HEK293 (cell line): ENCODE results near the gene CAPN7.

ENCODE experiments used
- CTCF ChIA-PET: fragments of 350-600 bp; formaldehyde crosslinking; extraction: SDS; loops from one replicate; lab custom pipeline; 2021; ENCODE audit warnings: antibody characterized with exemption; lab: Yijun Ruan, JAX
- POLR2A ChIA-PET: fragments of 300-600 bp; formaldehyde crosslinking; extraction: SDS; loops from one replicate; lab custom pipeline; 2020; ENCODE audit warnings: antibody characterized with exemption, inconsistent platforms; lab: Yijun Ruan, JAX
- H3K27ac ChIP-seq: fragments of 200-500 bp; sonication (Bioruptor generic); 2 replicates; pipeline ENCODE4 v1.5.1; 2014; ENCODE audit warnings: low read depth, low read length, control low read depth, inconsistent platforms; ENCODE audit errors: extremely low read depth
- H3K36me3 ChIP-seq, 2 experiments: fragments of 200-500 bp in 1 of 2; sonication (Bioruptor generic) in 1 of 2; 1 replicate in 1 of 2; 2 replicates in 1 of 2; pipeline ENCODE4 v1.5.1; 2014 to 2017; ENCODE audit warnings: inconsistent platforms in 2 of 2, low read length in 2 of 2; ENCODE audit not compliant: control insufficient read depth in 2 of 2, insufficient read depth in 1 of 2
- H3K4me1 ChIP-seq: fragments of 200-500 bp; sonication (Bioruptor generic); 2 replicates; pipeline ENCODE4 v1.5.1; 2014; ENCODE audit warnings: mild to moderate bottlenecking, low read length, inconsistent platforms; ENCODE audit not compliant: control insufficient read depth, insufficient read depth
- H3K4me3 ChIP-seq: 2 replicates; pipeline ENCODE4 v1.5.1; 2011; ENCODE audit warnings: low read depth, mild to moderate bottlenecking, control low read depth, low read length, moderate library complexity
- H3K9me3 ChIP-seq: fragments of 200-500 bp; sonication (Bioruptor generic); 2 replicates; pipeline ENCODE4 v1.5.1; 2014; ENCODE audit warnings: low read depth, low read length, inconsistent platforms; ENCODE audit not compliant: control insufficient read depth, insufficient read depth
- CTCF ChIP-seq: fragments of 450-650 bp; formaldehyde crosslinking; IDR thresholded peaks from 2 replicates; pipeline ENCODE4 v1.5.1; 2016; ENCODE audit warnings: missing biosample characterization, missing genetic modification characterization
- IKZF3 ChIP-seq: fragments of 450-650 bp; IDR thresholded peaks from 2 replicates; pipeline ENCODE4 v1.5.0; 2018; ENCODE audit warnings: missing biosample characterization, mild to moderate bottlenecking, missing genetic modification characterization, moderate library complexity
- KLF17 ChIP-seq: fragments of 450-650 bp; formaldehyde crosslinking; IDR thresholded peaks from 2 replicates; pipeline ENCODE4 v1.5.1; 2016; ENCODE audit warnings: missing biosample characterization, missing genetic modification characterization
- KLF9 ChIP-seq: fragments of 450-650 bp; formaldehyde crosslinking; IDR thresholded peaks from 2 replicates; pipeline ENCODE4 v1.5.1; 2016; ENCODE audit warnings: missing biosample characterization, missing genetic modification characterization, low read depth
- REPIN1 ChIP-seq: fragments of 450-650 bp; formaldehyde crosslinking; IDR thresholded peaks from 2 replicates; pipeline ENCODE4 v1.5.1; 2017; ENCODE audit warnings: missing biosample characterization, missing genetic modification characterization, low read depth
- SP2 ChIP-seq: fragments of 450-650 bp; formaldehyde crosslinking; IDR thresholded peaks from 2 replicates; pipeline ENCODE4 v1.5.1; 2016; ENCODE audit warnings: missing biosample characterization, missing genetic modification characterization
- YY2 ChIP-seq: fragments of 450-650 bp; formaldehyde crosslinking; IDR thresholded peaks from 2 replicates; pipeline ENCODE4 v1.5.1; 2016; ENCODE audit warnings: missing biosample characterization, missing genetic modification characterization
- ZBTB20 ChIP-seq: fragments of 450-650 bp; formaldehyde crosslinking; IDR thresholded peaks from 2 replicates; pipeline ENCODE4 v1.5.1; 2016; ENCODE audit warnings: missing biosample characterization, missing genetic modification characterization
- ZBTB8A ChIP-seq: fragments of 450-650 bp; formaldehyde crosslinking; IDR thresholded peaks from 2 replicates; pipeline ENCODE4 v1.5.1; 2016; ENCODE audit warnings: missing biosample characterization, missing genetic modification characterization
- ZEB2 ChIP-seq: fragments of 450-650 bp; formaldehyde crosslinking; IDR thresholded peaks from 2 replicates; pipeline ENCODE4 v1.5.1; 2016; ENCODE audit warnings: missing biosample characterization, missing genetic modification characterization
- ZNF280D ChIP-seq: fragments of 450-650 bp; formaldehyde crosslinking; IDR thresholded peaks from 2 replicates; pipeline ENCODE4 v1.5.1; 2016; ENCODE audit warnings: missing biosample characterization, missing genetic modification characterization
- ZNF292 ChIP-seq: fragments of 450-650 bp; formaldehyde crosslinking; IDR thresholded peaks from 2 replicates; pipeline ENCODE4 v1.5.1; 2016; ENCODE audit warnings: low read depth, missing biosample characterization, missing genetic modification characterization, borderline replicate concordance
- ZNF311 ChIP-seq: fragments of 450-650 bp; formaldehyde crosslinking; IDR thresholded peaks from 2 replicates; pipeline ENCODE4 v1.5.1; 2017; ENCODE audit warnings: missing biosample characterization, missing genetic modification characterization, borderline replicate concordance
- ZNF391 ChIP-seq: fragments of 450-650 bp; formaldehyde crosslinking; IDR thresholded peaks from 2 replicates; pipeline ENCODE4 v1.5.1; 2016; ENCODE audit warnings: low read depth, missing biosample characterization, missing genetic modification characterization, borderline replicate concordance
- ZNF398 ChIP-seq: fragments of 450-650 bp; formaldehyde crosslinking; IDR thresholded peaks from 2 replicates; pipeline ENCODE4 v1.5.1; 2017; ENCODE audit warnings: missing biosample characterization, missing genetic modification characterization
- ZNF423 ChIP-seq: fragments of 450-650 bp; formaldehyde crosslinking; IDR thresholded peaks from 2 replicates; pipeline ENCODE4 v1.5.1; 2016; ENCODE audit warnings: missing biosample characterization, missing genetic modification characterization
- ZNF488 ChIP-seq: fragments of 450-650 bp; formaldehyde crosslinking; IDR thresholded peaks from 2 replicates; pipeline ENCODE4 v1.5.1; 2016; ENCODE audit warnings: missing biosample characterization, missing genetic modification characterization
- ZNF510 ChIP-seq: fragments of 450-650 bp; formaldehyde crosslinking; IDR thresholded peaks from 2 replicates; pipeline ENCODE4 v1.5.1; 2018; ENCODE audit warnings: mild to moderate bottlenecking, missing genetic modification characterization, missing biosample characterization; ENCODE audit not compliant: insufficient replicate concordance
- ZNF529 ChIP-seq: fragments of 450-650 bp; formaldehyde crosslinking; IDR thresholded peaks from 2 replicates; pipeline ENCODE4 v1.5.1; 2017; ENCODE audit warnings: missing genetic modification characterization, missing biosample characterization; ENCODE audit not compliant: insufficient replicate concordance
- ZNF670 ChIP-seq: fragments of 450-650 bp; formaldehyde crosslinking; IDR thresholded peaks from 2 replicates; pipeline ENCODE4 v1.5.1; 2016; ENCODE audit warnings: missing biosample characterization, missing genetic modification characterization, low read depth
- ZSCAN30 ChIP-seq: fragments of 450-650 bp; IDR thresholded peaks from 2 replicates; pipeline ENCODE4 v1.5.1; 2018; ENCODE audit warnings: missing biosample characterization, mild to moderate bottlenecking, missing genetic modification characterization, moderate library complexity

The CAPN7 gene

GRCh38 chr3:15174953-15175352, 31.1 kb upstream of the CAPN7 start (continued):
- no peak for TF ChIP-seq ZNF670 (tag by site-specific recombination)
- no peak for TF ChIP-seq ZNF423
- no peak for TF ChIP-seq ZNF292 (tag by site-specific recombination)
- no peak for TF ChIP-seq KLF9 (tag by site-specific recombination)
- no peak for TF ChIP-seq SP2 (tag by site-specific recombination)
- no peak for TF ChIP-seq ZSCAN30 (tag by site-specific recombination)
- TF ChIP-seq IKZF3 (tag by site-specific recombination): no peak
- TF ChIP-seq REPIN1 (tag by site-specific recombination): no peak

GRCh38 chr3:15175605-15176004, 30.4 kb upstream of the CAPN7 start:
- Histone ChIP-seq H3K4me3 (no peak overlapping the region), H3K4me1 (no peaks in the 10 kb centered on the region), H3K27ac (no peak overlapping the region), H3K9me3 (no peaks in the 10 kb centered on the region), H3K36me3 (peaks cover 0 to 24% of the 10 kb centered on the region in 2 experiments; a peak in 1 of 3 replicates)
- POLR2A ChIA-PET: interaction anchor here (0.6 kb wide), 1 partner anchor 74 kb away, joined by 5 read pairs; no protein-coding TSS in a partner anchor
- TF ChIP-seq YY2 (tag by site-specific recombination): no peak
- CTCF ChIA-PET: no interaction called here

GRCh38 chr3:15180042-15180611, 25.9 kb upstream of the CAPN7 start:
- Histone ChIP-seq H3K27ac (no peak overlapping the region), H3K36me3 (peaks cover 0 to 2% of the 10 kb centered on the region in 2 experiments; a peak in 1 of 3 replicates), H3K4me1 (no peaks in the 10 kb centered on the region), H3K4me3 (no peak overlapping the region), H3K9me3 (no peaks in the 10 kb centered on the region)
- CTCF ChIA-PET: interaction anchor here (0.9 to 1.3 kb wide), 2 partner anchors 15 to 71 kb away, joined by 4 to 5 read pairs; no protein-coding TSS in a partner anchor
- POLR2A ChIA-PET: no interaction called here
- TF ChIP-seq ZNF292 (tag by site-specific recombination): no peak
- no peak for TF ChIP-seq ZBTB20 (tag by site-specific recombination)
- no peak for TF ChIP-seq ZEB2 (tag by site-specific recombination)
- TF ChIP-seq ZNF311 (tag by site-specific recombination): no peak

- Histone ChIP-seq H3K4me3 (no peak overlapping the region), H3K27ac (no peak overlapping the region), H3K36me3 (no peaks in the 10 kb centered on the region), H3K4me1 (no peaks in the 10 kb centered on the region), H3K9me3 (no peaks in the 10 kb centered on the region)
- CTCF ChIA-PET: interaction anchor here (0.7 kb wide), 1 partner anchor 224 kb away, joined by 8 read pairs; no protein-coding TSS in a partner anchor
- POLR2A ChIA-PET: no interaction called here
- no peak for TF ChIP-seq ZNF391 (tag by site-specific recombination)
- TF ChIP-seq CTCF (tag by site-specific recombination): no peak
- no peak for TF ChIP-seq KLF17 (tag by site-specific recombination)
- TF ChIP-seq ZNF280D (tag by site-specific recombination): no peak
- TF ChIP-seq ZNF529 (tag by site-specific recombination): no peak
- no peak for TF ChIP-seq ZNF510 (tag by site-specific recombination)
- TF ChIP-seq ZNF488: no peak
- no peak for TF ChIP-seq ZBTB8A (tag by site-specific recombination)
- TF ChIP-seq ZNF398: no peak
Measured at GRCh38 chr3:15181511-15181910, 24.5 kb upstream of the CAPN7 start.
